Esophagus squamous epithelium (tissue), 4 donors: ENCODE results near the gene APOL5.

Experiments used
- POLR2A ChIP-seq, 4 donors: fragments of 450-650 bp; IDR thresholded peaks; one replicate each; pipeline ENCODE4 v1.6.1; 2017; ENCODE audit warnings: antibody characterized with exemption in 4 of 4, mild to moderate bottlenecking in 4 of 4, moderate library complexity in 3 of 4
- TF ChIP-seq, protein P1 (sequence below), 6 experiments: fragments of 450-650 bp in 4 of 6; fragments of 200-600 bp in 2 of 6; sonication (generic) in 2 of 6; IDR thresholded peaks; one replicate each; pipeline ENCODE4 v1.5.1; 2016 to 2019; ENCODE audit warnings: antibody characterized with exemption in 6 of 6, mild to moderate bottlenecking in 4 of 6, moderate library complexity in 4 of 6

DNA sequence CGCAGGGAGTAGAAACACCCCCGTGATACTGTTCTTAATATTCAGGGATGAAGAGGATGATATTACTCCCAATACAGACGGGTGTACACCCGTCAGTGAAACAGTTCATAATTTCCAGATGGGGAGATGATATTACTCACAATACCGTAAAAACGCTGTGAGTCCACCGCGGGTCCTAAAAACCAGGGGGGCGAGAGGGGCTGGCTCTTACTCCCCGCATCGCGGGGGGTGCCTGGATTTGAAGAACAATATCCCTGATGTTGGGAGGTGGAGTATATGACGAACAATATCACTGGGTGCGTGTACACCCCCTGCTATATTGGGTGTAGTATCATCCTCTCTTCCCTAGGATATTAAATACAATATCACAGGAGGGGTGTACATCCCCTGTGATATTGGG, 20.5 kb upstream of the APOL5 start:
- TF ChIP-seq, protein P1, sequence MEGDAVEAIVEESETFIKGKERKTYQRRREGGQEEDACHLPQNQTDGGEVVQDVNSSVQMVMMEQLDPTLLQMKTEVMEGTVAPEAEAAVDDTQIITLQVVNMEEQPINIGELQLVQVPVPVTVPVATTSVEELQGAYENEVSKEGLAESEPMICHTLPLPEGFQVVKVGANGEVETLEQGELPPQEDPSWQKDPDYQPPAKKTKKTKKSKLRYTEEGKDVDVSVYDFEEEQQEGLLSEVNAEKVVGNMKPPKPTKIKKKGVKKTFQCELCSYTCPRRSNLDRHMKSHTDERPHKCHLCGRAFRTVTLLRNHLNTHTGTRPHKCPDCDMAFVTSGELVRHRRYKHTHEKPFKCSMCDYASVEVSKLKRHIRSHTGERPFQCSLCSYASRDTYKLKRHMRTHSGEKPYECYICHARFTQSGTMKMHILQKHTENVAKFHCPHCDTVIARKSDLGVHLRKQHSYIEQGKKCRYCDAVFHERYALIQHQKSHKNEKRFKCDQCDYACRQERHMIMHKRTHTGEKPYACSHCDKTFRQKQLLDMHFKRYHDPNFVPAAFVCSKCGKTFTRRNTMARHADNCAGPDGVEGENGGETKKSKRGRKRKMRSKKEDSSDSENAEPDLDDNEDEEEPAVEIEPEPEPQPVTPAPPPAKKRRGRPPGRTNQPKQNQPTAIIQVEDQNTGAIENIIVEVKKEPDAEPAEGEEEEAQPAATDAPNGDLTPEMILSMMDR (IDR thresholded peaks at IDR 0.05), result no peak
- TF ChIP-seq POLR2A (IDR thresholded peaks at IDR 0.05), result no peak
